Measurements from ENCODE around the gene ARHGEF28. TPM values are rescaled to one million over a fixed set of nuclear protein-coding genes. Genes with fewer than 3 reads are reported as not detected.

ARHGEF28 gene
- total RNA-seq, 6 experiments from 2014 or later: 3.0 to 14.9 (median 6.4) TPM

DNA sequence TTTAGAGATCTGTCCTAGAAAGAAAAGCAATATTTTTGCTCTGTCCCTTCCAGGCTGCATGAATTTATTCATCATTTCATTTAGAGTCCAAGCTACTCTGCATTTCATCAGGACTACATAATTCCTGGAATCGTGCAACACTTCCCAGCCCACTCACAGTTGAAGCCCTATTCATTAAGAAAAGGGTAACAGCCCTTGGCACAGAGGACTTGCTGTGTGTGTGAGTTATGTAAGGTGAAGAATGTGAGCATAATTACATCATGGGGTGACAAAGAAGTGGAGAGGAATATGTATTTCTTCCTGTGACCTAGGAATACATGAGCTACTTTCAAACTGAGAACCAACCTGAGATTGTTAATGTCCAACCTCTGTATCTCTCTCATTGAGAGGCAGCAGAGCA, 317.4 kb downstream of the ARHGEF28 start:
- 87% methylated on average over 1 of the region's 1 CpG for WGBS (ENCODE audit: insufficient coverage, low coverage, low lambda C conversion rate, missing lambda C conversion rate)
- H3K4me1 ChIP-seq: no peaks in the 10 kb centered on the region
- intact Hi-C loops (cut with DNase I): no loop called here
- H3K27me3 ChIP-seq: no peaks in the 10 kb centered on the region
- DNase-seq (no peak), ATAC-seq (no peak)
- H3K27ac ChIP-seq: no peak overlapping the region
- H3K36me3 ChIP-seq: no peaks in the 10 kb centered on the region
- no peaks in the 10 kb centered on the region for H3K9me3 ChIP-seq
- no peak overlapping the region for H3K4me3 ChIP-seq
- TF ChIP-seq POLR2A (IDR thresholded peaks at IDR 0.05): no peak
- TF ChIP-seq, protein P1, sequence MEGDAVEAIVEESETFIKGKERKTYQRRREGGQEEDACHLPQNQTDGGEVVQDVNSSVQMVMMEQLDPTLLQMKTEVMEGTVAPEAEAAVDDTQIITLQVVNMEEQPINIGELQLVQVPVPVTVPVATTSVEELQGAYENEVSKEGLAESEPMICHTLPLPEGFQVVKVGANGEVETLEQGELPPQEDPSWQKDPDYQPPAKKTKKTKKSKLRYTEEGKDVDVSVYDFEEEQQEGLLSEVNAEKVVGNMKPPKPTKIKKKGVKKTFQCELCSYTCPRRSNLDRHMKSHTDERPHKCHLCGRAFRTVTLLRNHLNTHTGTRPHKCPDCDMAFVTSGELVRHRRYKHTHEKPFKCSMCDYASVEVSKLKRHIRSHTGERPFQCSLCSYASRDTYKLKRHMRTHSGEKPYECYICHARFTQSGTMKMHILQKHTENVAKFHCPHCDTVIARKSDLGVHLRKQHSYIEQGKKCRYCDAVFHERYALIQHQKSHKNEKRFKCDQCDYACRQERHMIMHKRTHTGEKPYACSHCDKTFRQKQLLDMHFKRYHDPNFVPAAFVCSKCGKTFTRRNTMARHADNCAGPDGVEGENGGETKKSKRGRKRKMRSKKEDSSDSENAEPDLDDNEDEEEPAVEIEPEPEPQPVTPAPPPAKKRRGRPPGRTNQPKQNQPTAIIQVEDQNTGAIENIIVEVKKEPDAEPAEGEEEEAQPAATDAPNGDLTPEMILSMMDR (IDR thresholded peaks at IDR 0.05): no peak

DNA sequence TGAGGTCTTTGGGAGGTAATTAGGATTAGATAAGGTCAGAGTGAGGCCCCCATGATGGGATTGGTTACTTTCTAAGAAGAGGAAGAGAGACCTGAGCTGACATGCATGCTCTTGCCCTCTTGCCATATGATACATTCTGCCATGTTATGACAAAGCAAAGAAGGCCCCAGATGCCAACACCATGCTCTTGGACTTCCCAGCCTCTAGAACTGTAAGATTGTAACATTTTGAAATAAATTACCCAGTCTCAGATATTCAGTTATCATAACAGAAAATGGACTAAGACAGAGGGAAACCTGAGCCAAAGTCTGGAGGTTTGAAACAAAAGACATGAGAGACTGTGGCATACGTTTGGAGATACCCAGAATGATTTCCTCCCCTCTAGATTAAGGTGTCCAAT, 318.6 kb downstream of the ARHGEF28 start:
- H3K9me3 ChIP-seq: no peaks in the 10 kb centered on the region
- no peak for TF ChIP-seq POLR2A (IDR thresholded peaks at IDR 0.05)
- TF ChIP-seq, protein P1 (IDR thresholded peaks at IDR 0.05): no peak
- H3K36me3 ChIP-seq: no peaks in the 10 kb centered on the region
- no peaks in the 10 kb centered on the region for H3K4me1 ChIP-seq
- intact Hi-C loops (cut with DNase I): no loop called here
- DNase-seq: no peak
- no CpG with 5 or more reads among the region's 1 CpG for WGBS (ENCODE audit: insufficient coverage, low coverage, low lambda C conversion rate, missing lambda C conversion rate)
- H3K27me3 ChIP-seq: no peaks in the 10 kb centered on the region
- H3K27ac ChIP-seq: no peak overlapping the region
- ATAC-seq: no peak
- H3K4me3 ChIP-seq: no peak overlapping the region

GRCh38 chr5:73945505-73945904, 319.5 kb downstream of the ARHGEF28 start:
- intact Hi-C loops (cut with DNase I): no loop called here

GRCh38 chr5:73946278-73946677, 320.3 kb downstream of the ARHGEF28 start:
- DNase-seq: no peak
- WGBS (ENCODE audit: insufficient coverage, low coverage, low lambda C conversion rate, missing lambda C conversion rate): 28% methylated on average over 4 of the region's 5 CpGs
- Histone ChIP-seq H3K27ac (no peak overlapping the region), H3K4me3 (no peak overlapping the region), H3K36me3 (no peaks in the 10 kb centered on the region), H3K9me3 (no peaks in the 10 kb centered on the region), H3K27me3 (no peaks in the 10 kb centered on the region), H3K4me1 (no peaks in the 10 kb centered on the region)
- intact Hi-C loops (cut with DNase I): no loop called here
- TF ChIP-seq POLR2A (IDR thresholded peaks at IDR 0.05): no peak
- TF ChIP-seq, protein P1 (IDR thresholded peaks at IDR 0.05): no peak
- no peak for ATAC-seq

More at GRCh38 chr5:73945505-73945904, 319.5 kb downstream of the ARHGEF28 start:
- no peaks in the 10 kb centered on the region for H3K9me3 ChIP-seq
- H3K27ac ChIP-seq: no peak overlapping the region
- H3K4me3 ChIP-seq: no peak overlapping the region
- ATAC-seq: no peak
- TF ChIP-seq, protein P1 (IDR thresholded peaks at IDR 0.05): peak in 2 of 4 donors; percentile 14 to 34
- no peak for TF ChIP-seq POLR2A (IDR thresholded peaks at IDR 0.05)
- H3K4me1 ChIP-seq: no peaks in the 10 kb centered on the region
- DNase-seq: no peak
- no peaks in the 10 kb centered on the region for H3K36me3 ChIP-seq
- WGBS (ENCODE audit: insufficient coverage, low coverage, low lambda C conversion rate, missing lambda C conversion rate): 94% methylated on average over 3 of the region's 7 CpGs
- H3K27me3 ChIP-seq: no peaks in the 10 kb centered on the region

All from right lobe of liver (tissue), 6 donors.